ENCODE data around the gene CMBL.

DNA sequence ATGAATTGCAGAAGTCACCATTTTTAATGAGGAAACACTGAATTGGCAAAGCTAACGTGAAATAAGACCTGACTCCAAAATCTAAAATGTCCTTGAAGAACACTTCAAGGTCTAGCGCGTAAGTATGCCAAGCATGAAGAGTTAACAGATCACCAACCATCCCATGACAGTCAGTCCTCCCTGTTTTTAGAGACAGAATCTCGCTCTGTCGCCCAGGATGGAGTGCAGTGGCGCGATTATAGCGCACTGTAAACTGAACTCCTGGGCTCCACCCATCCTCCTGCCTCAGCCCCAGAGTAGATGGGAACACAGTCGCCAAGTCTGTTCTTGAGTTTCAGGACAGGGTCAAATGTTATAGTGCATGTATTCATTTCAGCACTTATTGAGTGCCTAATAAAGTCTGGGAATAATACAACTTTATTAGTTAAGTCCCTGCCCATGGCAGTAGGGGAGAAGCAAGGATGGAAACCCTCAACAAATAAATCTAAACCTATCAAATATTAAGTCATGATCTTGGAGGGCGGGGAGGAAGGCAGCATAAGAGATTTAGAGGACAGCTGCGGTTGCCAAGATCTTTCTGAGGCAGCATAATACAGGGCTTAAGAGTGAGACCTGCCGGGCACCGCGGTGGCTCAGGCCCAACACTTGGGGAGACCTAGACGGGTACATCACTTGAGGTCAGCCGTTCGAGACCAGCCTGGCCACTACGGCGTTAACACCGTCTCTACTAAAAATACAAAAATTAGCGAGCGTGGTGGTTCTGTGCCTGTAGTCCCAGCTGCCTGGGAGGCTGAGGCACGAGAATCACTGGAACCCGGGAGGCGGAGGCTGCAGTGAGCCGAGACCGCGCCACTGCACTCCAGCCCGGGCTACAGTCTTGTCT lies 59.1 kb downstream of the CMBL start:
- TF ChIP-seq CEBPB (IDR thresholded peaks at IDR 0.05), result no peak
- no peak for TF ChIP-seq FOXM1 (IDR thresholded peaks at IDR 0.05; ENCODE audit: borderline replicate concordance, low read depth)
- TF ChIP-seq TAF1 (IDR thresholded peaks at IDR 0.05; ENCODE audit: low read depth), result no peak
- TF ChIP-seq, protein P1, sequence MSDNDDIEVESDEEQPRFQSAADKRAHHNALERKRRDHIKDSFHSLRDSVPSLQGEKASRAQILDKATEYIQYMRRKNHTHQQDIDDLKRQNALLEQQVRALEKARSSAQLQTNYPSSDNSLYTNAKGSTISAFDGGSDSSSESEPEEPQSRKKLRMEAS (IDR thresholded peaks at IDR 0.05), result no peak
- TF ChIP-seq YY1 (IDR thresholded peaks at IDR 0.05; ENCODE audit: low read depth), result no peak
- TF ChIP-seq RAD21 (IDR thresholded peaks at IDR 0.05; ENCODE audit: low read depth), result no peak
- no peak for TF ChIP-seq CREB1 (IDR thresholded peaks at IDR 0.05; ENCODE audit: low read depth)
